Body of pancreas (tissue), 4 donors: Measurements from ENCODE around the gene CAMK2D. TPM values are rescaled to one million over a fixed set of nuclear protein-coding genes. Genes with fewer than 3 reads are reported as not detected.

Experiments used
- ATAC-seq: fragments of 150-250 bp; one replicate; pipeline ENCODE4 v1.9.1; 2016
- DNase-seq, 4 donors: peaks; one replicate each; pipeline ENCODE4 v3.0.0-alpha.2; 2019
- H3K27ac ChIP-seq, 4 donors: fragments of 200-600 bp; sonication (generic); 1 replicate in 3 of 4; 2 replicates in 1 of 4; pipeline versions ENCODE4 v1.5.1 to v1.6.1; 2016 to 2019; ENCODE audit warnings: mild to moderate bottlenecking in 1 of 4, mixed read lengths in 1 of 4, moderate library complexity in 1 of 4
- H3K27me3 ChIP-seq, 2 donors: fragments of 200-600 bp; sonication (generic); one replicate each; pipeline ENCODE4 v1.6.0; 2016; ENCODE audit warnings: mild to moderate bottlenecking in 1 of 2
- H3K36me3 ChIP-seq, 2 donors: fragments of 200-600 bp; sonication (generic); replicated peaks in 1 of 2; 2 replicates each; pipeline ENCODE4 v1.5.1; 2016; ENCODE audit warnings: low read depth in 2 of 2; ENCODE audit not compliant: insufficient read depth in 1 of 2
- H3K4me1 ChIP-seq: fragments of 200-600 bp; sonication (generic); one replicate; pipeline ENCODE4 v1.6.0; 2016
- H3K4me3 ChIP-seq, 2 donors: fragments of 200-600 bp; sonication (generic); 1 replicate in 1 of 2; 2 replicates in 1 of 2; pipeline ENCODE4 v1.5.1; 2016 to 2019
- H3K9me3 ChIP-seq, 3 donors: fragments of 200-600 bp; sonication (generic); 1 replicate in 2 of 3; 2 replicates in 1 of 3; pipeline ENCODE4 v1.5.1; 2016
- CTCF ChIP-seq, 7 experiments: fragments of 450-650 bp in 4 of 7; fragments of 200-600 bp in 3 of 7; sonication (generic) in 3 of 7; IDR thresholded peaks; one replicate each; pipeline ENCODE4 v1.5.1; 2016 to 2019; ENCODE audit warnings: antibody characterized with exemption in 7 of 7
- POLR2A ChIP-seq, 3 donors: fragments of 450-650 bp; IDR thresholded peaks; one replicate each; pipeline ENCODE4 v1.6.1; 2016; ENCODE audit warnings: antibody characterized with exemption in 3 of 3, mild to moderate bottlenecking in 2 of 3
- WGBS, 2 donors: methylation state at CpG; one replicate each; pipeline ENCODE4 v1.1.5; 2017; 5-methylcytosine and 5-hydroxymethylcytosine counted together
- intact Hi-C: fragments of 100-400 bp; cut with DNase I; formaldehyde crosslinking; loops from one replicate; pipeline ENCODE4 v1.15.1; 2023
- total RNA-seq, 2 donors: library from RNA; depleted of rRNA; stranded (reverse); fragments of >200 nt; gene quantifications; one replicate each; pipeline ENCODE4 v1.1.0, GENCODE V29; 2016

CAMK2D gene
- total RNA-seq, 2 donors from 2014 or later: 25.7 to 29.3 TPM

GRCh38 chr4:113561092-113561491, 200.4 kb downstream of the CAMK2D start:
- H3K36me3 ChIP-seq: no peaks in the 10 kb centered on the region
- intact Hi-C loops: no loop called here
- H3K4me1 ChIP-seq: no peaks in the 10 kb centered on the region
- no peak overlapping the region for H3K27ac ChIP-seq
- TF ChIP-seq CTCF (IDR thresholded peaks at IDR 0.05) (no peak), POLR2A (IDR thresholded peaks at IDR 0.05) (no peak)
- 94 to 100% methylated on average over 2 of the region's 2 CpGs for WGBS, 2 donors
- no peaks in the 10 kb centered on the region for H3K9me3 ChIP-seq
- no peak overlapping the region for H3K4me3 ChIP-seq
- no peaks in the 10 kb centered on the region for H3K27me3 ChIP-seq
- DNase-seq: no peak
- no peak for ATAC-seq

GRCh38 chr4:113560579-113560978, 201.0 kb downstream of the CAMK2D start:
- TF ChIP-seq POLR2A (IDR thresholded peaks at IDR 0.05) (no peak), CTCF (IDR thresholded peaks at IDR 0.05) (no peak)
- intact Hi-C loops: no loop called here
- ATAC-seq: no peak

GRCh38 chr4:113559947-113560346, 201.6 kb downstream of the CAMK2D start:
- ATAC-seq: no peak
- no peak overlapping the region for H3K4me3 ChIP-seq
- H3K27me3 ChIP-seq: no peaks in the 10 kb centered on the region
- no peaks in the 10 kb centered on the region for H3K36me3 ChIP-seq
- 85 to 89% methylated on average over 5 of the region's 5 CpGs for WGBS, 2 donors
- H3K9me3 ChIP-seq: no peaks in the 10 kb centered on the region
- no peaks in the 10 kb centered on the region for H3K4me1 ChIP-seq
- intact Hi-C loops: no loop called here
- DNase-seq: no peak
- TF ChIP-seq CTCF (IDR thresholded peaks at IDR 0.05): no peak
- no peak for TF ChIP-seq POLR2A (IDR thresholded peaks at IDR 0.05)
- H3K27ac ChIP-seq: no peak overlapping the region

More at GRCh38 chr4:113560579-113560978, 201.0 kb downstream of the CAMK2D start:
- H3K27ac ChIP-seq: no peak overlapping the region
- no peaks in the 10 kb centered on the region for H3K36me3 ChIP-seq
- no peak for DNase-seq
- H3K27me3 ChIP-seq: no peaks in the 10 kb centered on the region
- H3K4me1 ChIP-seq: no peaks in the 10 kb centered on the region
- no peaks in the 10 kb centered on the region for H3K9me3 ChIP-seq
- H3K4me3 ChIP-seq: no peak overlapping the region

DNA sequence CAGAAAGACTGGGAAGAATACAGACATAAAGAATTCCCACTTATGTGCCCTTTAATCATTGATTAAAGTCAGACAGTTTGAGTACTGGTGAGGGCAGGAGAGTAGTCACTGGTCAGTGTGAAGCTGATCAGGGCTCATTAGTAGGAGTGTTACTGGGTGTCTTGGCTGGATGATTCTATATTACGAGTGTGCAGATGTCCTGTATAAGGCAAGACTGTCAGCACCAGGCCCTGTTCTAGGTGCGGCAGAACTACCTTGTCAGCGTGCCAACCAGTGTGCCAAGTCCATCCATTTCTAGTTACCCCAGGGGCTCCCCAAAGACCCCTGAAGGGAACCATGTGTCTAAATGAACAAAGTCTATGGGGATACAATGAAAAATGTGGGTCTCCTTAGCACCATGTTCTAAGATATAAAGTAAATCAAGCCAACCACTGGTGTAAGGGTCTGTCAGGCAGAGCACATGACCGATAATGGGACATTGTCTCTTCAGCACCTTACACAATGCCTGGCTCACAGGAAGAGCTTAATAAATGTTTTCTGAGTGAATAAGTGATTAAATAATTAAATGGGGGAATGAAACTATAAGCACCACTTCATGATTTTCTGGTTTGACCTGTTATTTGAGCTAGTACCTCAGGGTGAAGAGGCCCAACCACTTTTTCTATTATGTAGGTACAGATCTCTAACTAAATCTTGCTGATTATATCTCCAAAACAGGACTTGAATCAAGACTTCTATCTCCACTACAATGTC, 205.0 kb downstream of the CAMK2D start:
- Histone ChIP-seq H3K4me3 (no peak overlapping the region), H3K27me3 (no peaks in the 10 kb centered on the region), H3K36me3 (no peaks in the 10 kb centered on the region), H3K27ac (no peak overlapping the region), H3K9me3 (no peaks in the 10 kb centered on the region), H3K4me1 (no peaks in the 10 kb centered on the region)
- DNase-seq (no peak), ATAC-seq (no peak)
- TF ChIP-seq POLR2A (IDR thresholded peaks at IDR 0.05) (no peak), CTCF (IDR thresholded peaks at IDR 0.05) (no peak)
- 93 to 95% methylated on average over 2 to 4 of the region's 4 CpGs for WGBS, 2 donors
- intact Hi-C loops: no loop called here

GRCh38 chr4:113555868-113556267, 205.7 kb downstream of the CAMK2D start:
- TF ChIP-seq POLR2A (IDR thresholded peaks at IDR 0.05): no peak
- no peak for TF ChIP-seq CTCF (IDR thresholded peaks at IDR 0.05)
- WGBS, 2 donors: 78 to 80% methylated on average over 5 of the region's 5 CpGs
- no peaks in the 10 kb centered on the region for H3K9me3 ChIP-seq
- H3K36me3 ChIP-seq: no peaks in the 10 kb centered on the region
- DNase-seq (peak in 1 of 4 donors; percentile 7), ATAC-seq (peak; percentile 55)
- H3K4me3 ChIP-seq: no peak overlapping the region
- intact Hi-C loops: no loop called here
- no peak overlapping the region for H3K27ac ChIP-seq
- no peaks in the 10 kb centered on the region for H3K4me1 ChIP-seq
- H3K27me3 ChIP-seq: no peaks in the 10 kb centered on the region
